ENCODE data around the gene TOM1.

TOM1 gene

GRCh38 chr22:35307892-35308291 is 8.2 kb downstream of the TOM1 start:
- DNase-seq = no peak

DNA sequence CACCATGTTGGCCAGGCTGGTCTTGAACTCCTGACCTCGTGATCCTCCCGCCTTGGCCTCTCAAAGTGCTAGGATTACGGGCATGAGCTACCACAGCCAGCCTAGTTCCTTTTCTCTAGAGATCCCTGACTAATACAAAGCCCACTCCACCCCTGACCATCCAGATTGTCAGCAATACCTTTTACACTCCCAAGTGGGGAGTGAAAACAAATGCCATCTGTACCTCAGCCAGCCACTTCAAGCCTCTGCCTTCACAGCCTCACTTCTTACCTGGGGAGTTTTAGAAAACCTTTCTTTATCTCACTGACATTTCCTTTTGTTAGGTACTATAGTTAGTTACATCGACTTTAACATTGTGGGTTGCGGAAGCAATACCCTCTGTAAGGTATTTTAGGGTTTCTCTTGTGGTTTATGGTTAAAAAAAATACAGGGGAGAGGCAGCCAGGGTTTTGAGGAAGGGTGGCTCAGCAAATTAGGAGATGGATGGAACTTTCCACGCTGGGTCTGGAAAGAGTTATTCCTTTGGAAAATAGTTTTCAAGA is 8.9 kb downstream of the TOM1 start:
- DNase-seq = peak in 1 of 2 donors; percentile 19

GRCh38 chr22:35310556-35311550 is 11.2 kb downstream of the TOM1 start:
- DNase-seq = no peak

GRCh38 chr22:35311551-35311999 is 11.9 kb downstream of the TOM1 start:
- DNase-seq = no peak

DNA sequence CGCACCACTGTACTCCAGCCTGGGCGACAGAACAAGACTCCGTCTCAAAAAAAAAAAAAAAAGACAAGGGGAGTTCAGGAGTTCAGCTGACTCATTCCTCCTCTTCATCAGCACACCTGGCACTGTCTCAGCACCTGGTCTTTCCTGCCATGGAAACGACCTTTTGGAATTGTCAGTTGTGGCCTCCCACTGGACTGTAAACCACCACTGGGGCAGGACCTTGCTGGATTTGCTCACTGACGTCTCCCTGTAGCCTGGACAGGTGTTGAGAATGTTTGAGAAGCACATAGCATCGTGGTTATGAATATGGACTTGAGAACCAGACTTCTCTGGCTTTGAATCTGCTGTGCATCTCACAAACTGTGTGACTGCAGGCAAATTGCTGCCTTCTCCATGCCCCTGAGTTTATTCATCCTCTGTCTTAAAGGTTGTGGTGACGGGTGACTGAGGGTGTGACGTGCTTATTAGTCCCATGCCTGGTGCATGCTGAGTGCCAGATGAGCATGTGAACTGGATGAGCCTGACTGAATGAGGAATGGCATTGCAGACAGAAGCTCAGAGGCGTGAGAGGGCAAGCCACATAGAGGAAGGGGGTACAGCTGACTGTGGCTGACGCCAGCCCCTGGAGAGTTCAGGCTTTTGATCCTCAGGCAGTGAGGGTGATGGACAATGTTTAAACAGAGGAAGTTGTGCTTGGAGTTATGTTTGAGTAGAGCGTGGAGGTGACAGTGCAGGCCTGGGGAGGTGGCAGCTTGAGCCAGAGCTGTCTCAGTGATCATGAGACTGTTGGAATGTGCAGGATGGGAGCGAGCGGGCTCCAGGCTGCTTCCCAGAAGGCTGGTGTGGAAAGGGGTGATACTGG is 12.7 kb downstream of the TOM1 start:
- DNase-seq = no peak

GRCh38 chr22:35313311-35314121 is 13.8 kb downstream of the TOM1 start:
- no peak for DNase-seq

DNA sequence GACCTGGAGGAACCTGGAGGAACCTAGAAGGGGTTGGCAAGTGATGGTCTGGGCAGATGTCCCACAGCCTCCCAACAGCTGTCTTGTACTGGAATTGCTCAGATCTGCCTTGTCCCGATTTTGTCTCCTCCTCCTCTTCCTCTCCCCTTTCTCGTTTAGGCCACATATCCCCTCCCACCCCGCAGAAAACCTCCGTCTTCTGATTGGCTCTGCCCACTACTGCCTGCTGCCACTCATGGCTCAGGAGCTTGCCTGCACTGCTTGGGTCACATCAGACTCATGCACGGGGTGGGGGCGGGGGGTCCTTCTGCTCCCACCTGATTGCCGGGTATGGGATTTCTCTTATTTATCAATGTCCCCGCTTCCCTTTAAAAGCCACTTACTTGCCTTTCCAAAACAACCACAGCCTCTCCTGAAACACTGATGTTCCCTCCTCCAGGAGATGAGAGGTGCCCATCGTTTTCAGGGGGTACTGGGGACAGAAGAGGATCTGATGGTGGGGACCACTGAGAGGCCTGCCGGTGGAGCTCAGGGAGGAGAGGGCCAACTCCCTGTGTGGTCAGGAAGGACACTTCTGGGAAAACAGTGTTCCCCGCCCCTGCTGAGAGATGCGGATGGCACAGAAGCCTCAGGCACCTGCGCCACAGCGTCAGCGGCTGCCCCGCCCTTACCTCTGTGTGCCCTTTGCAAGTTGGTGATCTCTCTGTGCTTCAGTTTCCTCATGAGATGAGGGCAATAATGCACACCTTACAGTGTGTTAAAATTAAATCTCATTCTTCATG is 14.7 kb downstream of the TOM1 start:
- DNase-seq = no peak

- no peak for DNase-seq
Observed at GRCh38 chr22:35315141-35315854, 15.6 kb downstream of the TOM1 start.

DNA sequence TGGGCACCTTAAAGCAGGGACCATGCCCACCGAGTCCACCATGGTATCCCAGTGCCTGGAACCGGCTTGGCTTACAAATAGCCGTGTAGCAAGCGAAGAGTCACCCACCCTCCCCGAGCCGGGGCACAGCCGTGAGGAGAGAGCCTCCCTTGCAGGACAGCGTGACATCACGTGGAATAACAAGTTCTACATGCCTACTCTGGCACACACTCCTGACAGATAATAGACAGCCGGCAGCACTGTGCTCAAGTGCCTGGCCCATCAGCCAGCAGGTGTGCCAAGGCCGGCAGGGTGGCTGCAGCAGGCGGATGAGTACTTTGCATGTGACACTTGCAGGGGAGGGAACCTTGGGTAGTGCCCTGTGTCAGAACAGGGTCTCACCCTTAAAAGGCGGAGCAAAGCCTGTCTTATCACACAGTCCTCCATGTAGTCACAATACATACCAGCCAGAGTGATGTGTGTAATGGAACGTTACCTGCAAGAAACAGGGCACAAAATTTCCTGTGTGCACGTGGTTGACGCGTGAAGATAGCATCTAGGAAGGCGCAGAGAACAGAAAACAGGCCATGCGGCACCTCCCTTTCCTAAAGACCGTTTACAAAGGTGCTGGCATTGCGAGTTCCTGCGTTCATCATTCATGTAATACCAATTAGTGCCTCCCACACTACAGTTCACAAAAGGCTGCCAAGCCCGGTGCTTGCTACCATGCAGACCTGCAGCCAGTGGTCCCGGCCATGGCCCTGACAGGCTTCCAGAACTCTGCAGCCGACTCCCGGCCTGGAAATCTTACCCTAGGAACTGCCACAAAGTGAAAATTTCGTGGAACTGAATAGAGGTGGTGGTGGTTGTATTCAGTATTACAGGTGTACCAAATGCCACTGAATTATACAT is 16.4 kb downstream of the TOM1 start:
- peak in 1 of 2 donors; percentile 26 for DNase-seq

DNA sequence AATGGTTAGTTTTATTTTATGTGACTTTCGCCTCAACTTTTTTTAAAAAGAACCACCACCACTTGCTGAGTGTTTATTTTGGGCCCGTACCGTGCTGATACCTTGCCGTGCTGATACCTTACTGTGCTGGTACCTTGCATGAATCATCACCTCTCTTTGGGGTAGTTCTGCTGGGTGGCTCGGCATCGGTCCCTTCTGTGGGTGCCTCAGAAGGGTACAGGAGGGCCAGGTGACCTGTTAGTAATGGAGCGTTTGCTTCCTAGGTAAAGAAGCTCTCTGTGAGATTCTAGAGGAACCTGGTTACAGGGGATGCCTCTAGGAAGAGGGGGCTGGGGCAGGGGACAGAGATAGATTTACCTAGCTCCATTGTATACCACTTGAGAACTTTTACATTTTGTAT is 17.1 kb downstream of the TOM1 start:
- no peak for DNase-seq

GRCh38 chr22:35317680-35318290 is 18.1 kb downstream of the TOM1 start:
- no peak for DNase-seq

- DNase-seq = no peak
Observed at GRCh38 chr22:35318346-35319215, 18.9 kb downstream of the TOM1 start.

GRCh38 chr22:35319244-35319985 is 19.7 kb downstream of the TOM1 start:
- DNase-seq = no peak

DNA sequence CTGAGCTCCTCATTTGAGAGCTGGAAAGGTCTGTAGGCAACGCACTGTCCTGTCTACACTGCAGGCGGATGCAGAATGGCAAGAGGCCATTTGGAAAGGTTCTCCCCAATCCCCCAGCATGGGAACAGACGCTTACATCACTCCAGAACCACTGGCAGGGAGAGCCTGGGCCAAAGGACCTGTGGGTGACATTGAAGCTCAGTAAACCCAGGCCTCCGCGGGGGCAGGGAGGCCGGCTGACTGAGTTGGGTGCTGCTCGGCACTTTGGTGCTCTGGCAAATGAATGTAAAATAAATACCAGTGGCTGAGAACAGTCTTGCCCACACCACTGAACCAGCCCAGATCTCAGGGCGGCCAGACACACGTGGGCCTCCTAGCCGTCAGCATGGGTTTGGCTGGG is 22.4 kb downstream of the TOM1 start:
- DNase-seq = no peak

- DNase-seq = no peak
Observed at GRCh38 chr22:35322893-35323292, 23.2 kb downstream of the TOM1 start.

DNA sequence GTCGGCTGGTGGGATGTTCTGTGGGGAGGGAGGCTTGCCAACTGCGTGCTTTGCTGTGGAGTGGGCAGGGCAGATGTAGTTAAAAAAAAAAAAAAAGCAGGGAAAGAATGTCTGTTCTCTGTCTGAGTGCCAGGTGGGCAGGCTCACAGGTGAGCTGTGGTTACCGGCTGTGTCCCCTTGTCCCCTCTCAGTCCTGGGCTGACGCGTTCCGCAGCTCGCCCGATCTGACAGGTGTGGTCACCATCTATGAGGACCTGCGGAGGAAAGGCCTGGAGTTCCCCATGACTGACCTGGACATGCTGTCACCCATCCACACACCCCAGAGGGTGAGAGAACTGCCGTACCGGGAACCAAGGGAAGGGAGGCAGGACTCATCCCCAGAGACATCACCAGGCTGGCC is 23.6 kb downstream of the TOM1 start:
- no peak for DNase-seq

DNA sequence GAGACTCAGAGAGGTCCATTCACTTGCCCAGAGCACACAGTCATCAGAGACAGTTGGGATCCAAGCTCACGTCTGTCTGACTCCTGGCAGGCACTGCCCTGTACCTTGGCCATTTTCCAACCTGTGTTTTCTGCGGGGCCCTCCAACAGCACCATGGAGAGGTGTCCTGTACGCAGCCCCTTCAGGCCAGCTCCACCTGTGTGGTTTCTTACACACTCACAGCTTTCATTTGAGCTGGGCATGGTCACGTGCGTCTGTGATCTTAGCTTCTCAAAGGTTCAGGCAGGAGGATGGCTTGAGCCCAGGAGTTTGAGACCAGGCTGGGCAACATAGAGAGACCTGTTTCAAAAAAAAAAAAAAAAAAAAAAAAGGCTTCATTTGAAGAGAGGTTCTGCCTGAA is 24.4 kb downstream of the TOM1 start:
- no peak for DNase-seq

GRCh38 chr22:35324762-35325161 is 25.1 kb downstream of the TOM1 start:
- DNase-seq = no peak
